ENCODE measurements around the gene TBP. TPM values are rescaled to one million over a fixed set of nuclear protein-coding genes. Genes with fewer than 3 reads are reported as not detected.

The TBP gene
- polyA plus RNA-seq, 2 of the 4 experiments (the other 2 are of a cell fraction) = 12.3 to 19.9 TPM

- TF ChIP-seq RNF2 (IDR thresholded peaks at IDR 0.05; ENCODE audit: borderline replicate concordance, low read depth) (no peak), HOXB13 (CRISPR knock-in tag; IDR thresholded peaks at IDR 0.05; ENCODE audit: low read depth) (no peak)
Observed at GRCh38 chr6:170514908-170515307, 39.3 kb upstream of the TBP start (continued).

DNA sequence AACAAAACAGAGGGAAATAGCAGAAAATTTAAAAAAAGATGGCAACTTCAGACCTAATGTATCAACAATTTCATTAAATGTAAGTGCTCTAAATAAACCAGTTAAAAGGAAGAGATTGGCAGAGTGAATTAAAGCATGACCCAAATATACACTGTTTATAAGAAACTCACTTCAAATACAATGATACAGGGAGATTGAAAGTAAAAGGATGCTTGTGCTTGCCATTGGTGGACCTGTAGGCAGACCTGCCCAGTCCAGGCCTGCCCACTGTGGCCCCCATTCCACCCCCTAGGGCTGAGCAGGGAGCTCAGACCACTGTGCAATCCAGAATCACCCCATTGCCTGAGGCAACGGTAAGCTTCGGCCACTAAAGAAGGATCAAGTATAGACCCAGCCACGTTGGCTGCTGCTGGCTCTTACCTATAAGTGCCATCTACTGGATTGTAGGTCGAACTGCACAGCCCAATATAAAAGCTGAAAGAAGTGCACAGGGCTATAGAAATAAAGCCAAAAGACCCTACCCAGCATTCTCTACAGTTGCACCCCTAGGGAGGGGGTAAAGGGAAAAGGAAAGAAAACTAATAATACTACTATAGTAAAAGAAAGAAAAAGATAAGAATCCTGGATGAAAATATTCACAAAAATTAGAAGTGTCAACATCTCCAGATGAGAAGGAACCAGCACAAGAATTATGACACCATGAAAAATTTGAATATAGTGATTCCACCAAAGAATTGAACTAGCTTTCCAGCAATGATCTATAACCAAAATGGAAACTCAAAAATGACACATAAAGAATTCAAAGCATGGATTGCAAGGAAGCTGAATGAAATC, 37.2 kb upstream of the TBP start:
- CTCF ChIA-PET = interaction anchor here (0.6 to 2.0 kb wide), 18 partner anchors 9 to 1624 kb away, joined by 3 to 12 read pairs (median 4); no protein-coding TSS in a partner anchor
- FAIRE-seq (no peak), DNase-seq (ENCODE audit: low read depth in 1 of 2, low spot score in 1 of 2) (peak; percentile 17 to 61), ATAC-seq (peak; percentile 80 to 88)
- WGBS (ENCODE audit: missing lambda C conversion rate) = 0% methylated on average over 2 of the region's 4 CpGs
- POLR2A ChIA-PET = no interaction called here
- peak overlapping the region; percentile 66 for H3K4me2 ChIP-seq
- no peak overlapping the region for H3K4me3 ChIP-seq
- H3K27ac ChIP-seq = no peak overlapping the region
- no peaks in the 10 kb centered on the region for H3K4me1 ChIP-seq
- TF ChIP-seq CTCF (IDR thresholded peaks at IDR 0.05) = peak; percentile 63
- TF ChIP-seq RAD21 (conservative IDR thresholded peaks at IDR 0.05 in 1 of 2, IDR thresholded peaks at IDR 0.05 in 1 of 2) = peak; percentile 70 to 76
- TF ChIP-seq SMC3 (IDR thresholded peaks at IDR 0.05) = peak; percentile 68
- TF ChIP-seq ZC3H11A (IDR thresholded peaks at IDR 0.05) = no peak
- no peak for TF ChIP-seq POLR2A (IDR thresholded peaks at IDR 0.05; ENCODE audit: low read length)
- TF ChIP-seq RCOR1 (IDR thresholded peaks at IDR 0.05; ENCODE audit: low read depth, low read length) = no peak
- peak; percentile 45; the same call in 1 of the 2 replicates for TF ChIP-seq MAX (IDR thresholded peaks at IDR 0.05)
- no peaks in the 10 kb centered on the region for H3K9me3 ChIP-seq

DNA sequence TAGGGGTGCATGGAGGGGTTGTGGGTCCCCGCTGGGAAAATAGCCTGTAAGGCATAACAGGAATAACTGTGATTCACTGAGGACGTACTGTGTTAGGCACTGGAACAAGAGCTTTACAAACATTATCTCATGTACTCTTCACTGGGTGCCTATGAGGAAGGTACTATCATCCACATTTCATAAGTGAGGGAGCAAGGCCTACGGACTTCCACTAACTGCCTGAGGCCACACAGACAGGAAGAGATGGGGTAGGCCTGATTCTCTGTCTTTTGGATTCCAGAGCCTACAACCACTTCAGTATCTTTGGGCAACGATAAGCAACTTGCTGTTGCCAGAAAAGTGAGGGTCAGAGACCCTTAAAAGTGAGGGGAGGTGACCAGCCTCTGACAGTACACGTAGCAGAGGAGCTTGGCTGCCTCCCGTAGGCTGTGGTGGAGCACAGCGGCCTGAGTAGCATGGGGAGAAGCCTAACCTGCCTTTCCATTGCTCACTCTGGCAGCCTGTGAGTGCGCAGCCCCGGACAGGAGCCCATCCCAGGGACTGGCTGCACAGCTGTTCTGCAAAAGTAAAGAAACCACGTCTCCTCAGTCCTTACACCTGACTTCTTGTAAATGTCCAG, 31.5 kb upstream of the TBP start:
- DNase-seq (ENCODE audit: low read depth in 1 of 2, low spot score in 1 of 2) = peak in 1 of 2 experiments; percentile 11
- ATAC-seq = peak; percentile 78 to 85; a peak in 5 of 6 replicates
- no peak overlapping the region for H3K4me3 ChIP-seq
- H3K27ac ChIP-seq = no peak overlapping the region
- CTCF ChIA-PET = interaction anchor here (0.6 to 1.5 kb wide), 6 partner anchors 15 to 732 kb away, joined by 3 to 7 read pairs (median 4); no protein-coding TSS in a partner anchor
- POLR2A ChIA-PET = no interaction called here
- H3K4me2 ChIP-seq = no peak overlapping the region
- FAIRE-seq = no peak
- TF ChIP-seq CTCF (IDR thresholded peaks at IDR 0.05) (peak; percentile 18; the same call in 1 of the 3 replicates), RAD21 (conservative IDR thresholded peaks at IDR 0.05 in 1 of 2, IDR thresholded peaks at IDR 0.05 in 1 of 2) (peak; percentile 25 to 45; a peak in 3 of 5 replicates), CHD4 (IDR thresholded peaks at IDR 0.05; ENCODE audit: borderline replicate concordance) (no peak)
- no peaks in the 10 kb centered on the region for H3K4me1 ChIP-seq
- no peaks in the 10 kb centered on the region for H3K9me3 ChIP-seq
- WGBS (ENCODE audit: missing lambda C conversion rate) = 73% methylated on average over 10 of the region's 10 CpGs

DNA sequence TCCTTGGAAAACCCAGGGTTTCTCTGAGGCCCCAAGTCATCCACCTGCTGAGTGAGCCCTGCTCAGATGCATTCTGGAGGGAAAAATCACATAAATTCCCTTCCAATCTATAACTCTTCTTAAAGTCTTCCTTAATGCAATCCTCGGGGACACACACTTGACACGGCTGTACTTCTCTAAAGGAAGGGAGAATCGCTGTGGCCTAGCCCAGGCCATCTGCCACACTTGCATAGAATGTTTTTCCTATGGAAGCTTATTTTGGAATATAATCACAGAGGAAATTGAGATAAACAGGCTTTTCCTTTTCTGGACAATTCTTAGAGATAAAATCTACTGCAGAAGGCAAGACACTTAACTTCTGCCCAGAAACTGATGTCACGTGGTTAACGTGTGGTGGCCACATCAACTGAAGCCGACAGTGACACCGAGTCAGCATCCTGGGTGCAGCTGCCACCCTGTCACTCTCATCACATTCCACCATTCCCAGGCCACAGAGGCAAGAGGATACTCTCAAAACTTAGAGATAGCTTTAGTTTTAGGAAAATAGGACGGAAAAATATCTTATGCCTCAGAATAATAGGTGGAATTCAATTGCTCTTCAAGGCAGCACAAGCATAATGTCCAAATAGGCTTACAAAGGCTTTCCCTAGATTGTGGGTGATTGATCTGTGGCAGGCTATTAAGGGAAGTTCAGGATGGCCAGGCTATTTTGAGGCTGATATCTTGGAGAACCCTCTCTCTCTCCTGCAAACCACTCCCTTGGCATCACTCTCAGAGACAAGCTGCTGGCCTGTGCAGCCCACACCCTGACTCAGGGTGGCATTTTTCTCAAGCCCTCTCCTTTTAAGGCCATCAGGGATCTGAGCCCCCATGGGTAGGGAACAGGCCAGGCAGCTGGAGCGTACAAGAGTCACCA, 30.7 kb upstream of the TBP start:
- Histone ChIP-seq H3K9me3 (no peaks in the 10 kb centered on the region), H3K4me2 (no peak overlapping the region), H3K27ac (no peak overlapping the region), H3K4me3 (no peak overlapping the region), H3K4me1 (no peaks in the 10 kb centered on the region)
- CTCF ChIA-PET = interaction anchor here (0.7 to 1.5 kb wide), 8 partner anchors 17 to 1567 kb away, joined by 3 to 7 read pairs (median 3); no protein-coding TSS in a partner anchor
- ATAC-seq (no peak), DNase-seq (ENCODE audit: low read depth in 1 of 2, low spot score in 1 of 2) (no peak), FAIRE-seq (no peak)
- 69% methylated on average over 9 of the region's 9 CpGs for WGBS (ENCODE audit: missing lambda C conversion rate)
- POLR2A ChIA-PET = no interaction called here
- TF ChIP-seq, protein P1, sequence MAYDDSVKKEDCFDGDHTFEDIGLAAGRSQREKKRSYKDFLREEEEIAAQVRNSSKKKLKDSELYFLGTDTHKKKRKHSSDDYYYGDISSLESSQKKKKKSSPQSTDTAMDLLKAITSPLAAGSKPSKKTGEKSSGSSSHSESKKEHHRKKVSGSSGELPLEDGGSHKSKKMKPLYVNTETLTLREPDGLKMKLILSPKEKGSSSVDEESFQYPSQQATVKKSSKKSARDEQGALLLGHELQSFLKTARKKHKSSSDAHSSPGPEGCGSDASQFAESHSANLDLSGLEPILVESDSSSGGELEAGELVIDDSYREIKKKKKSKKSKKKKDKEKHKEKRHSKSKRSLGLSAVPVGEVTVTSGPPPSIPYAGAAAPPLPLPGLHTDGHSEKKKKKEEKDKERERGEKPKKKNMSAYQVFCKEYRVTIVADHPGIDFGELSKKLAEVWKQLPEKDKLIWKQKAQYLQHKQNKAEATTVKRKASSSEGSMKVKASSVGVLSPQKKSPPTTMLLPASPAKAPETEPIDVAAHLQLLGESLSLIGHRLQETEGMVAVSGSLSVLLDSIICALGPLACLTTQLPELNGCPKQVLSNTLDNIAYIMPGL (CRISPR knock-in tag; IDR thresholded peaks at IDR 0.05; ENCODE audit: borderline replicate concordance) = no peak
- TF ChIP-seq RAD21 (conservative IDR thresholded peaks at IDR 0.05 in 1 of 2, IDR thresholded peaks at IDR 0.05 in 1 of 2) (no peak), FOXS1 (CRISPR knock-in tag; IDR thresholded peaks at IDR 0.05) (no peak), NFE2L2 (conservative IDR thresholded peaks at IDR 0.05; ENCODE audit: low read length) (no peak), RFX5 (IDR thresholded peaks at IDR 0.05) (no peak), ZC3H11A (IDR thresholded peaks at IDR 0.05) (no peak), HEYL (CRISPR knock-in tag; IDR thresholded peaks at IDR 0.05) (no peak), EP300 (IDR thresholded peaks at IDR 0.05) (no peak), RARB (CRISPR knock-in tag; IDR thresholded peaks at IDR 0.05) (no peak), KDM5A (IDR thresholded peaks at IDR 0.05) (no peak), ESRRA (IDR thresholded peaks at IDR 0.05; ENCODE audit: borderline replicate concordance, low read length) (no peak), HOXB5 (CRISPR knock-in tag; IDR thresholded peaks at IDR 0.05) (no peak), RCOR1 (IDR thresholded peaks at IDR 0.05; ENCODE audit: low read depth, low read length) (no peak)
